Psoas muscle (tissue), 8 donors: ENCODE measurements around the gene WNT7A. TPM values are rescaled to one million over a fixed set of nuclear protein-coding genes. Genes with fewer than 3 reads are reported as not detected.

Source experiments
- ATAC-seq, 4 donors: fragments of 200-7000 bp; cut with Tn5 transposase; one replicate each; pipeline ENCODE4 v1.9.1; 2020; ENCODE audit warnings: moderate library complexity in 3 of 4, mild to moderate bottlenecking in 2 of 4
- DNase-seq, 2 donors: peaks; one replicate each; pipeline ENCODE4 v3.0.0-alpha.2; 2020
- H3K27ac ChIP-seq: fragments of 200-600 bp; one replicate; pipeline ENCODE4 v1.8.0; 2022
- H3K27me3 ChIP-seq, 3 donors: fragments of 200-600 bp in 1 of 3; one replicate each; pipeline versions ENCODE4 v1.6.1 to v1.8.0; 2013 to 2022; ENCODE audit warnings: low read length in 2 of 3, mild to moderate bottlenecking in 2 of 3, moderate library complexity in 1 of 3; ENCODE audit not compliant: insufficient read depth in 3 of 3
- H3K36me3 ChIP-seq, 2 donors: fragments of 200-600 bp in 1 of 2; one replicate each; pipeline versions ENCODE4 v1.6.1 to v1.8.0; 2013 to 2022; ENCODE audit warnings: low read depth in 1 of 2, mild to moderate bottlenecking in 1 of 2, moderate library complexity in 1 of 2; ENCODE audit not compliant: insufficient read depth in 1 of 2
- H3K4me1 ChIP-seq: fragments of 200-600 bp; one replicate; pipeline ENCODE4 v1.8.0; 2022
- H3K4me3 ChIP-seq: fragments of 200-600 bp; one replicate; pipeline ENCODE4 v1.8.0; 2022; ENCODE audit warnings: mild to moderate bottlenecking
- H3K9me3 ChIP-seq: fragments of 200-600 bp; one replicate; pipeline ENCODE4 v1.8.0; 2022
- CTCF ChIP-seq: fragments of 200-600 bp; IDR thresholded peaks from one replicate; pipeline ENCODE4 v1.8.0; 2022; ENCODE audit warnings: antibody characterized with exemption
- WGBS, 3 donors: extraction: QIAGEN DNeasy Blood & Tissue Kit; methylation state at CpG; one replicate each; pipeline versions ENCODE4 v1.1.6 to v1.1.7; 2013; 5-methylcytosine and 5-hydroxymethylcytosine counted together
- intact Hi-C, 2 donors: fragments of 100-400 bp; cut with DNase I; formaldehyde crosslinking; loops; one replicate each; pipeline versions ENCODE4 v1.11.0 to v1.14.2; 2022
- polyA plus RNA-seq, 3 donors: library from polyadenylated mRNA; stranded (reverse); fragments of 200-250 nt; gene quantifications; one replicate each; pipeline ENCODE4 v1.2.3, GENCODE V29; 2013
- total RNA-seq, 4 donors: library from RNA; stranded (reverse); fragmentation: NEBNext Ultra II Directional in 2 of 4; extraction: Animal tissue kit (Norgen Biotek cat#: 25700) in 2 of 4; gene quantifications; one replicate each; pipeline versions ENCODE4 v1.2.1 to v1.2.4, GENCODE V29; 2021 to 2023
- donor health status: healthy with polysubstance abuse.
- donor health status: DM: no; HTN: no; CAD: no; lungs with moderate emphysema.
- donor health status: Bipolar disorder and iron deficiency.
- donor health status: healthy.
- donor health status: DM: yes; HTN: yes; CAD: no.
- donor health status: DM: no; HTN: no; CAD: no.
- donor health status: DM: no; HTN: no; CAD: no.
- donor health status: DM: yes; HTN: yes; CAD: no.

WNT7A gene
- total and polyA plus RNA-seq, 7 donors, result 0.04 TPM; not detected in 6

- H3K4me1 ChIP-seq, result peaks cover 11% of the 10 kb centered on the region
- TF ChIP-seq CTCF, result no peak
- no peaks in the 10 kb centered on the region for H3K9me3 ChIP-seq
- H3K27me3 ChIP-seq, result peaks cover 0 to 57% (median 31%) of the 10 kb centered on the region in 3 donors
- intact Hi-C loops, result loop anchor here in 1 of 2 donors (2.0 kb wide), 1 partner anchor 226 kb away; no protein-coding TSS in a partner anchor
- WGBS, 3 donors, result 82 to 93% (median 89%) methylated on average over 3 of the region's 3 CpGs
- no peak overlapping the region for H3K4me3 ChIP-seq
- no peak for DNase-seq
- no peaks in the 10 kb centered on the region for H3K36me3 ChIP-seq
- no peak overlapping the region for H3K27ac ChIP-seq
- no peak for ATAC-seq
These were observed 3.0 kb upstream of the WNT7A start for GRCh38 chr3:13882876-13883275.

DNA sequence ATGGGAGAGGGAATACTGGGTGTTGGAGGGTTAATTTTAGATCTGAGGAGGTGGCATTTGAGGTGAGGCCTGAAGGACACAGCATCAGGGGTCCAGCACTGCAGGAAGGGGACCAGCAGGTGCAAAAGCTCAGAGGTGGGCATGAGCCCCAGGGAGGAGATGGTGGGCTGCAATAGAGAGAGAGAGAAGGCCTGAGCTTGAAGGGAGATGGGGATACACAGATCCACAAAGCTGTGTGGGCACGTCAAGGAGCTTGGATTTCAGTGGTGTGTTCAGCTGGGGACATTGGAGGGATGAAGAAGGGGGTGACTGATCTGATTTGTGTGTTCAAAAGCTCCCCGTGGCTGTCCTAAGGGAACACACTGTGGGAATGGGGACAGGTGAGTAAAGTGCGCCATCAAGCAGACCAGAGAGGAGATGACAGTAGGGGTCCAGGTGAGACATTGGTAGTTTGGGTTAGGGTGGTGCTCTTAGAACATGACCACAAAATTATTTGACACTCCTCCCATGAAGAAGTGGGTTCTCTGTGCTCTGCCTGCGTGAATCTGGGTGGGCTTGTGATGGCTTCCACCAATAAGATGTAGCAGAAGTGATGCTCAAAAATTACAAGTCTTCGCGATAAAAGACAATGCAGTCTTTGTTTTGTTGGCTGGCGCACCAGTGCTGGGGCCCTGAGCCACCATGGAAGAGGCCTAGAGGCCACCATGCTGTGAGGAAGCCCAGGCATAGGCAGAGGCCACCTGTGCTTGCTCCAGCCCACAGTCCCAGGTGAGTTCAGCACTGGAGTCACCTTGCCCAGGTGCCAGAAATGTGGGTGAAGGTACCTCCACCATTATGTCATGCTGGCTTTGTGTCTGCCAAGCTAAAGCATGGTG lies 1.9 kb upstream of the WNT7A start:
- intact Hi-C loops, result loop anchor here in 1 of 2 donors (2.0 kb wide), 1 partner anchor 225 kb away; no protein-coding TSS in a partner anchor
- WGBS, 3 donors, result 71 to 76% (median 76%) methylated on average over 7 of the region's 7 CpGs
- H3K4me3 ChIP-seq, result no peak overlapping the region
- H3K9me3 ChIP-seq, result no peaks in the 10 kb centered on the region
- H3K27me3 ChIP-seq, result peaks cover 0 to 68% (median 36%) of the 10 kb centered on the region in 3 donors
- no peak for TF ChIP-seq CTCF
- no peak for DNase-seq
- peaks cover 11% of the 10 kb centered on the region for H3K4me1 ChIP-seq
- no peak overlapping the region for H3K27ac ChIP-seq
- H3K36me3 ChIP-seq, result no peaks in the 10 kb centered on the region
- no peak for ATAC-seq

DNA sequence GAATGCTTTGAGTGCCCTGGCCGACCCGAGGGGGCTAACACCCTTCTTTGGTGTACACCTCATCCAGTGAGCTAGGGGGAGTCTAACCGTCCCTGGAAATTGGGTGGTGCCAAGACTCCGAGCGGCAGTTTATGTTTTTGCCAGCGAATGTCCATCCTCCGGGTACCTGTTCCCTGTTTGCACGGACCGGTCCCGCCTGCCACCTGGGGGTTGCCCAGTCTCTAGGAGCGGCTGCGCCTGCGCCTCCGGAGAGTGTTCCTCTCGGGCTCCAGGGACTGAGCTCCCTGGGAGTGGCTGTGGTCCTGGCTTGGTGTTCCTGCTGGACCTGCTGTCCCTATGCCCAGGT lies 913 bp upstream of the WNT7A start:
- DNase-seq (no peak), ATAC-seq (no peak)
- Histone ChIP-seq H3K9me3 (no peaks in the 10 kb centered on the region), H3K27me3 (peaks cover 0 to 78% (median 36%) of the 10 kb centered on the region in 3 donors), H3K36me3 (no peaks in the 10 kb centered on the region), H3K4me3 (peak overlapping the region; percentile 46), H3K4me1 (peaks cover 11% of the 10 kb centered on the region), H3K27ac (no peak overlapping the region)
- intact Hi-C loops, result no loop called here
- 3 to 7% (median 3%) methylated on average over 13 to 15 of the region's 15 CpGs for WGBS, 3 donors
- peak; percentile 1 for TF ChIP-seq CTCF

- Histone ChIP-seq H3K4me1 (peaks cover 11% of the 10 kb centered on the region), H3K36me3 (no peaks in the 10 kb centered on the region), H3K27me3 (peaks cover 0 to 92% (median 36%) of the 10 kb centered on the region in 3 donors), H3K27ac (no peak overlapping the region), H3K4me3 (peak overlapping the region; percentile 46), H3K9me3 (no peaks in the 10 kb centered on the region)
- ATAC-seq (peak in 2 of 4 donors; percentile 28 to 30), DNase-seq (no peak)
- intact Hi-C loops, result no loop called here
- no peak for TF ChIP-seq CTCF
- WGBS, 3 donors, result 0 to 1% (median 1%) methylated on average over 49 to 64 of the region's 64 CpGs
These were observed 547 bp downstream of the WNT7A start for GRCh38 chr3:13879102-13879945.
